ENCODE data around the gene AHSG. TPM values are rescaled to one million over a fixed set of nuclear protein-coding genes. Genes with fewer than 3 reads are reported as not detected.

AHSG gene
- polyA plus RNA-seq, 1 experiment: not detected

DNA sequence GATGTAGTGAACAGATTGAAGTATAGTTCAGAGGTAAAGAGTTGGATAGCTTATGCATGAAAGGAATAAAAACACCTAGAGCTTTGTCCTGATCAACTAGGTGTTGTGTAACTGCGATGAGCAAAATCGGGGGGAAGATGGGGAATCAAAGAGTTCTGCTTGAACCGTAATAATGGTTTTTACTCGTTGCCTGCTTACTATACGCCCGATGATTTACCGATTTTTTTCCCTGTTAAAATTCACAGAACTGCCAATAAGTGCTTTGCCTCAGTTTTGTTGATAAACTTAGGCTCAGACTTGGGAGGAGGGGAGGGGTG, 43.1 kb upstream of the AHSG start:
- Histone ChIP-seq H3K36me3 (ENCODE audit: control insufficient read depth, insufficient read depth, low read length) (peaks cover 4% of the 10 kb centered on the region; the same call in 1 of the 2 replicates), H3K4me3 (ENCODE audit: low read depth, low read length) (peak overlapping the region; percentile 68), H3K27me3 (ENCODE audit: control insufficient read depth, insufficient read depth, low read length) (no peaks in the 10 kb centered on the region)
- CTCF ChIA-PET: interaction anchor here (0.8 to 1.7 kb wide), 2 partner anchors 45 to 592 kb away, joined by 3 to 8 read pairs; no protein-coding TSS in a partner anchor
- TF ChIP-seq, protein P1, sequence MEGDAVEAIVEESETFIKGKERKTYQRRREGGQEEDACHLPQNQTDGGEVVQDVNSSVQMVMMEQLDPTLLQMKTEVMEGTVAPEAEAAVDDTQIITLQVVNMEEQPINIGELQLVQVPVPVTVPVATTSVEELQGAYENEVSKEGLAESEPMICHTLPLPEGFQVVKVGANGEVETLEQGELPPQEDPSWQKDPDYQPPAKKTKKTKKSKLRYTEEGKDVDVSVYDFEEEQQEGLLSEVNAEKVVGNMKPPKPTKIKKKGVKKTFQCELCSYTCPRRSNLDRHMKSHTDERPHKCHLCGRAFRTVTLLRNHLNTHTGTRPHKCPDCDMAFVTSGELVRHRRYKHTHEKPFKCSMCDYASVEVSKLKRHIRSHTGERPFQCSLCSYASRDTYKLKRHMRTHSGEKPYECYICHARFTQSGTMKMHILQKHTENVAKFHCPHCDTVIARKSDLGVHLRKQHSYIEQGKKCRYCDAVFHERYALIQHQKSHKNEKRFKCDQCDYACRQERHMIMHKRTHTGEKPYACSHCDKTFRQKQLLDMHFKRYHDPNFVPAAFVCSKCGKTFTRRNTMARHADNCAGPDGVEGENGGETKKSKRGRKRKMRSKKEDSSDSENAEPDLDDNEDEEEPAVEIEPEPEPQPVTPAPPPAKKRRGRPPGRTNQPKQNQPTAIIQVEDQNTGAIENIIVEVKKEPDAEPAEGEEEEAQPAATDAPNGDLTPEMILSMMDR (IDR thresholded peaks at IDR 0.05; ENCODE audit: insufficient read depth, low read depth, low read length): no peak
- DNase-seq (ENCODE audit: low read depth): no peak
- POLR2A ChIA-PET: no interaction called here

DNA sequence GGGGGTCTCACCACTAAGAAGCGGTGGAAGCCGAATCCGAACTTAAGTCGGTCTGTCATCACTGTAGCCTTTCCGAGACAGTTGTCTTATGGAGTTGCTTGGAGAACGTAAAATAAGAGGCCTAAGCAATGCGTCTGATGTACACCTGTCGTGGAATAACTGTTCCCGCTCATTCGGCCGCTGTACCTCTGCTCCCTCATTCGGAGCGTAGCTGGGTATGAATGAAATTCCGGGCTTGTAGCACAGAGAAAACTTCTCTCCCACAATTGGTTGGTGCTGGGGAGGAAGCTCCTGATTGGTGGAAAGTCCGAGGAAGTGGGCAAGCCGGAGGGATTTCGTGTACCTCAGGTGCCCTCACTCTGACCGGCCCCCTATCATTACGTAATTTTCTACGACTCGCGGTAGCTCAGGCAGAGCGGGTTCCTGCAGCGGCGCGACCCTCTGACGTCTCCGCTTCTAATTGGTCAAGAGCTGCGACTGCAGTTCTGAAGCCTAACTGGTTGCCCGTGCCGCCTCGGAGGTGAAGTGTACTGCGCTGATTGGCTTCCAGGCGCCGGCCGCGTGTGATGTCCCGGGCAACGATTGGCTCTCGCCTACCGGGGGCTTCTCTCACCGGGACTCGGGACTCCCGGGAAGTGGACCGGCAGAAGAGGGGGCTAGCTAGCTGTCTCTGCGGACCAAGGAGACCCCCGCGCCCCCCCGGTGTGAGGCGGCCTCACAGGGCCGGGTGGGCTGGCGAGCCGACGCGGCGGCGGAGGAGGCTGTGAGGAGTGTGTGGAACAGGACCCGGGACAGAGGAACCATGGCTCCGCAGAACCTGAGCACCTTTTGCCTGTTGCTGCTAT, 42.5 kb upstream of the AHSG start, which contains the start of gene DNAJB11:
Gene DNAJB11, plus strand, starts transcription at position 625 of the 845 bp plus-strand sequence. Its CDS starts 178 bp downstream, at position 803.
- peak; percentile 99 for DNase-seq (ENCODE audit: low read depth)
- CTCF ChIA-PET: interaction anchor here (0.8 to 1.7 kb wide), 2 partner anchors 45 to 592 kb away, joined by 3 to 8 read pairs; no protein-coding TSS in a partner anchor
- TF ChIP-seq, protein P1 (IDR thresholded peaks at IDR 0.05; ENCODE audit: insufficient read depth, low read depth, low read length): no peak
- Histone ChIP-seq H3K4me3 (ENCODE audit: low read depth, low read length) (peak within 1 kb of the TSS; percentile 95), H3K27me3 (ENCODE audit: control insufficient read depth, insufficient read depth, low read length) (no peaks in the 10 kb centered on the region), H3K36me3 (ENCODE audit: control insufficient read depth, insufficient read depth, low read length) (peaks cover 4% of the 10 kb centered on the region; the same call in 1 of the 2 replicates)
- POLR2A ChIA-PET: interaction anchor here (0.6 kb wide), 2 partner anchors 20 to 507 kb away, joined by 3 read pairs; no protein-coding TSS in a partner anchor

DNA sequence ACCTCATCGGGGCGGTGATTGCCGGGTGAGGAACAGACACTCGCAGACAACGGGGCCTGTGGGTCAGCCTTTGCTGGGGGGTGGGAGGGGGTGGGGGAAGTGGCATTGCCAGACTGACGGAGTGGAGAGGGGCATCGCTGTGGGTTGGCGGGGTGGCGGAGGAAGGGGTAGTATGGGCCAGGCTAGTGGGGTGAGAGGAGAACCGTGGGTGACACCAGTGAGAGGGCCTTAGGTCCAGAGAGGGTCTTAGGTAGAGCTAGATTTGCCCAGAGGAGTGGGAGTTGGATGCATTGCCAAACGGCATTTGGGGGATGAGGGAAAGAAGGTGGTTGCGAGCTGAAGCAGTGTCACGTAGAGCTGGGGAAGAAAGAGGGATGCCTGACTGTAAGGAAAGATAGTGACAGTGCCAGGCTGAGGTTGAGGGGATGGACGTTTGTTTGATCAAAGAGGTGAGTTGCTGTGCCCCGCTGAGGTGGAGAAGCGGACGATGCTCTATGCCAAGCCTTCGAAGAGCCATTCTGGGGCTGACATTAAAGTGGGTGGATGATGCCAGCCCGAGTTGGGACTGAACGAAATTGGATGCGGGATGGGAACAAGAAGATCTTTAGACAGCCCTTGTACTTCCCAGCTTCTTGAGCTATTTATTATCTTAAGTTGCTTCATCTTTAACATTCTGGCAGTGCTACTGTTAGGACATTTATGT, 41.8 kb upstream of the AHSG start:
- Histone ChIP-seq H3K36me3 (ENCODE audit: control insufficient read depth, insufficient read depth, low read length) (peaks cover 5% of the 10 kb centered on the region; the same call in 1 of the 2 replicates), H3K4me3 (ENCODE audit: low read depth, low read length) (peak overlapping the region; percentile 95), H3K27me3 (ENCODE audit: control insufficient read depth, insufficient read depth, low read length) (no peaks in the 10 kb centered on the region)
- TF ChIP-seq, protein P1 (IDR thresholded peaks at IDR 0.05; ENCODE audit: insufficient read depth, low read depth, low read length): no peak
- DNase-seq (ENCODE audit: low read depth): no peak
- ChIA-PET CTCF (interaction anchor here (1.7 kb wide), 1 partner anchor 44 kb away, joined by 8 read pairs; no protein-coding TSS in a partner anchor), POLR2A (interaction anchor here (0.6 kb wide), 1 partner anchor 19 kb away, joined by 3 read pairs; no protein-coding TSS in a partner anchor)

GRCh38 chr3:186571644-186572013, 41.2 kb upstream of the AHSG start:
- Histone ChIP-seq H3K4me3 (ENCODE audit: low read depth, low read length) (peak overlapping the region; percentile 95; the same call in 1 of the 2 replicates), H3K27me3 (ENCODE audit: control insufficient read depth, insufficient read depth, low read length) (no peaks in the 10 kb centered on the region)
- CTCF ChIA-PET: interaction anchor here (1.7 kb wide), 1 partner anchor 43 kb away, joined by 8 read pairs; no protein-coding TSS in a partner anchor

More at GRCh38 chr3:186571644-186572013, 41.2 kb upstream of the AHSG start:
- peaks cover 6% of the 10 kb centered on the region for H3K36me3 ChIP-seq (ENCODE audit: control insufficient read depth, insufficient read depth, low read length)
- POLR2A ChIA-PET: no interaction called here
- no peak for DNase-seq (ENCODE audit: low read depth)
- TF ChIP-seq, protein P1 (IDR thresholded peaks at IDR 0.05; ENCODE audit: insufficient read depth, low read depth, low read length): no peak
